K562 (cell line): Measurements from ENCODE around the gene NUBPL. TPM values are rescaled to one million over a fixed set of nuclear protein-coding genes. Genes with fewer than 3 reads are reported as not detected.

Source experiments
- ATAC-seq: fragments of 200-7000 bp; cut with Tn5 transposase; 3 replicates; pipeline ENCODE4 v1.9.1; 2020; ENCODE audit warnings: moderate library complexity
- BruUV-seq: library from RNA; stranded (reverse); fragments of 400-500 nt; replicated peaks from 2 replicates; lab custom pipeline; 2021; lab: Mats Ljungman, UMichigan
- CTCF ChIA-PET: fragments of 300-600 bp; formaldehyde crosslinking; extraction: SDS; loops from one replicate; lab custom pipeline; 2021; ENCODE audit warnings: low intra/inter-chr PET ratio; lab: Yijun Ruan, JAX
- POLR2A ChIA-PET: fragments of 300-600, 350-650 bp; sonication (Branson Sonifier 250); formaldehyde crosslinking; extraction: SDS; loops from one replicate; lab custom pipeline; 2021; ENCODE audit warnings: antibody characterized with exemption, inconsistent platforms; lab: Yijun Ruan, JAX
- DNase-seq, 4 experiments: peaks; one replicate each; pipeline versions ENCODE4 v3.0.0 to v3.0.0-alpha.2; 2011 to 2018; ENCODE audit warnings: low spot score in 3 of 4, mixed read lengths in 3 of 4; ENCODE audit errors: extremely low read depth in 1 of 4
- FAIRE-seq: peaks from 2 replicates; lab custom pipeline; 2011; peaks lifted over from hg19 to GRCh38; lab: Jason Lieb, UNC
- H2AFZ ChIP-seq: 2 replicates; pipeline ENCODE4 v1.6.0; 2011; ENCODE audit warnings: low read depth, low read length, control low read depth, inconsistent platforms
- H3K27ac ChIP-seq: fragments of 200-600 bp; 3 replicates; pipeline ENCODE4 v1.8.0; 2011; ENCODE audit warnings: low read depth, mild to moderate bottlenecking, control low read depth, inconsistent platforms, low read length, moderate library complexity, mixed read lengths; ENCODE audit errors: extremely low read depth
- H3K27me3 ChIP-seq, 2 experiments: fragments of 300-600 bp in 1 of 2; 2 replicates in 1 of 2; 3 replicates in 1 of 2; pipeline versions ENCODE4 v1.6.0 to v1.8.0; 2011; ENCODE audit warnings: inconsistent platforms in 2 of 2, low read length in 2 of 2, mild to moderate bottlenecking in 1 of 2, mixed read lengths in 1 of 2, moderate library complexity in 1 of 2; ENCODE audit not compliant: control insufficient read depth in 2 of 2, insufficient read depth in 2 of 2
- H3K36me3 ChIP-seq: fragments of 300-600 bp; 3 replicates; pipeline ENCODE4 v1.8.0; 2011; ENCODE audit warnings: mild to moderate bottlenecking, low read length, inconsistent platforms; ENCODE audit not compliant: control insufficient read depth, insufficient read depth
- H3K4me1 ChIP-seq, 2 experiments: fragments of 200-600 bp in 1 of 2; replicated peaks in 1 of 2; 2 replicates in 1 of 2; 3 replicates in 1 of 2; pipeline versions ENCODE4 v1.5.1 to v1.8.0; 2011; ENCODE audit warnings: inconsistent platforms in 2 of 2, low read length in 2 of 2, mild to moderate bottlenecking in 1 of 2, mixed read lengths in 1 of 2, moderate library complexity in 1 of 2; ENCODE audit not compliant: control insufficient read depth in 2 of 2, insufficient read depth in 2 of 2
- H3K4me2 ChIP-seq: 2 replicates; pipeline ENCODE4 v1.6.1; 2011; ENCODE audit warnings: low read length, control low read depth, inconsistent platforms, mixed read lengths; ENCODE audit not compliant: insufficient read depth
- H3K4me3 ChIP-seq: fragments of 200-600 bp; sonication (generic), shearing (Covaris generic); 2 replicates; pipeline ENCODE4 v1.5.1; 2016; ENCODE audit warnings: control low read depth, inconsistent platforms
- H3K79me2 ChIP-seq: fragments of 200-600 bp; 3 replicates; pipeline ENCODE4 v1.8.0; 2011; ENCODE audit warnings: low read length, inconsistent platforms; ENCODE audit not compliant: control insufficient read depth, insufficient read depth
- H3K9ac ChIP-seq, 2 experiments: 2 replicates each; pipeline versions ENCODE4 v1.6.0 to v1.6.1; 2011; ENCODE audit warnings: low read depth in 2 of 2, low read length in 2 of 2, control low read depth in 1 of 2, inconsistent platforms in 1 of 2, mild to moderate bottlenecking in 1 of 2, mixed read lengths in 1 of 2; ENCODE audit not compliant: insufficient read depth in 1 of 2
- H3K9me1 ChIP-seq: one replicate; pipeline ENCODE4 v1.6.0; 2011; ENCODE audit warnings: inconsistent platforms, mild to moderate bottlenecking, low read length, moderate library complexity; ENCODE audit not compliant: control insufficient read depth, insufficient read depth
- H3K9me3 ChIP-seq: replicated peaks from 2 replicates; pipeline ENCODE4 v1.5.1; 2011; ENCODE audit warnings: low read depth, low read length, inconsistent platforms; ENCODE audit not compliant: control insufficient read depth, insufficient read depth
- H4K20me1 ChIP-seq: replicated peaks from 2 replicates; pipeline ENCODE4 v1.6.1; 2011; ENCODE audit warnings: low read length, inconsistent platforms, mixed read lengths; ENCODE audit not compliant: control insufficient read depth, insufficient read depth
- CHD2 ChIP-seq: IDR thresholded peaks from 2 replicates; pipeline ENCODE4 v1.6.1; 2011; ENCODE audit warnings: low read depth, low read length
- GATAD2A ChIP-seq: fragments of 450-650 bp; IDR thresholded peaks from 2 replicates; pipeline ENCODE4 v1.6.1; 2017
- SMAD4 ChIP-seq: fragments of 250-450 bp; sonication (Bioruptor Pico); conservative IDR thresholded peaks from 2 replicates; pipeline ENCODE4 v1.8.0; 2021; ENCODE audit warnings: inconsistent platforms, mild to moderate bottlenecking, moderate library complexity
- ZBTB7A ChIP-seq: IDR thresholded peaks from 2 replicates; pipeline ENCODE4 v1.6.1; 2011; ENCODE audit warnings: low read depth, mild to moderate bottlenecking, low read length, moderate library complexity, borderline replicate concordance; ENCODE audit not compliant: control insufficient read depth
- WGBS: fragments of 100-300 bp; shearing (Covaris generic); methylation state at CpG from one replicate; pipeline ENCODE4 v1.1.6; 2016; ENCODE audit warnings: low coverage, mixed read lengths; ENCODE audit not compliant: insufficient coverage; ENCODE audit errors: missing lambda C conversion rate; 5-methylcytosine and 5-hydroxymethylcytosine counted together
- in situ Hi-C: fragments of 300-500 bp; cut with MboI; formaldehyde crosslinking; loops from 4 replicates; pipeline ENCODE4 v1.15.0; 2018; ENCODE audit warnings: inconsistent platforms, mixed read lengths
- intact Hi-C: fragments of 100-400 bp; cut with micrococcal nuclease; formaldehyde crosslinking; loops from 2 replicates; pipeline ENCODE4 v1.14.2; 2022
- polyA plus RNA-seq, 8 experiments: library from polyadenylated mRNA; depleted of rRNA in 4 of 8; stranded (reverse) in 5 of 8; unstranded in 3 of 8; fragments of >200 nt; fragmentation: Nextera tagmentation in 2 of 8; fragmentation: Illumina TruSeq in 1 of 8; extraction: Ambion mirVana in 2 of 8; extraction: Trizol in 1 of 8; gene quantifications; 2 replicates each; pipeline versions ENCODE4 v1.2.1 to v1.2.3, GENCODE V29; 2011 to 2014; ENCODE audit warnings: inconsistent platforms in 1 of 8, missing spikeins in 1 of 8
- total RNA-seq, 7 experiments: library from RNA; depleted of rRNA in 6 of 7; stranded (reverse); fragments of >200 nt in 6 of 7; fragmentation: Illumina TruSeq in 2 of 7; extraction: Trizol in 2 of 7; gene quantifications; 2 replicates each; pipeline versions ENCODE4 v1.2.1 to v1.2.3, GENCODE V29; 2011 to 2021; ENCODE audit warnings: low replicate concordance in 1 of 7
- TF ChIP-seq, protein P1 (sequence below), 2 experiments: fragments of 250-450 bp in 1 of 2; fragments of 450-650 bp in 1 of 2; sonication (Bioruptor Pico) in 1 of 2; IDR thresholded peaks; 2 replicates each; pipeline versions ENCODE4 v1.6.1 to v1.8.0; 2016 to 2021; ENCODE audit warnings: mild to moderate bottlenecking in 2 of 2, moderate library complexity in 2 of 2, missing compliant biosample characterization in 1 of 2, missing genetic modification characterization in 1 of 2

The NUBPL gene
- total and polyA plus RNA-seq, 9 of the 15 experiments (the other 6 are each of a cell fraction or from before 2014, with no cell fraction given), result 3.2 to 8.7 (median 6.1) TPM

DNA sequence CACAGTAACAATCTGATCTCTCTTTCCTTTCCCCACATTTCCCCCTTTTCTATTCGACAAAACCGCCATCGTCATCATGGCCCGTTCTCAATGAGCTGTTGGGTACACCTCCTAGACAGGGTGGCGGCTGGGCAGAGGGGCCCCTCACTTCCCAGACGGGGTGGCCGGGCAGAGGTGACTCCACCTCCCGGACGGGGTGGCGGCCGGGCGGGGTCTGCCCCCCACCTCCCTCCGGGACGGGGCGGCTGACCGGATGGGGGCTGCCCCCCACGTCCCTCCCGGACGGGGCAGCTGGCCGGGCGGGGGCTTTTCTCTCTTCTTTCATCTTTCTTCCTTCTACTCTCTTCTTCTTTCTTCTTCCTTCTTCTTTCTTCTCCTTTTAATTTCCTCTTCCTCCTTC, 1.3 kb upstream of the NUBPL start:
- Histone ChIP-seq H4K20me1 (no peaks in the 10 kb centered on the region), H3K36me3 (no peaks in the 10 kb centered on the region), H3K4me3 (no peak overlapping the region), H3K4me2 (no peak overlapping the region), H3K9me1 (no peaks in the 10 kb centered on the region), H3K4me1 (peaks cover 0 to 2% of the 10 kb centered on the region in 2 experiments; a peak in 1 of 5 replicates), H3K27me3 (no peaks in the 10 kb centered on the region), H3K27ac (no peak overlapping the region), H3K9me3 (no peaks in the 10 kb centered on the region), H3K9ac (no peak overlapping the region)
- no peak for DNase-seq
- FAIRE-seq, result no peak
- POLR2A ChIA-PET, result no interaction called here
- CTCF ChIA-PET, result interaction anchor here (0.6 kb wide), 1 partner anchor 1419 kb away, joined by 4 read pairs; no protein-coding TSS in a partner anchor
- intact Hi-C loops, result no loop called here
- WGBS, result no CpG with 5 or more reads among the region's 21 CpGs
- TF ChIP-seq GATAD2A (no peak), CHD2 (no peak)
- TF ChIP-seq, all 486 proteins: peak for 0
- no TSS peak for BruUV-seq
- peaks cover 4% of the 10 kb centered on the region; the same call in 2 of the 3 replicates for H3K79me2 ChIP-seq
- peak overlapping the region; percentile 97 for H2AFZ ChIP-seq
- in situ Hi-C loops, result no loop called here
- no peak for ATAC-seq

DNA sequence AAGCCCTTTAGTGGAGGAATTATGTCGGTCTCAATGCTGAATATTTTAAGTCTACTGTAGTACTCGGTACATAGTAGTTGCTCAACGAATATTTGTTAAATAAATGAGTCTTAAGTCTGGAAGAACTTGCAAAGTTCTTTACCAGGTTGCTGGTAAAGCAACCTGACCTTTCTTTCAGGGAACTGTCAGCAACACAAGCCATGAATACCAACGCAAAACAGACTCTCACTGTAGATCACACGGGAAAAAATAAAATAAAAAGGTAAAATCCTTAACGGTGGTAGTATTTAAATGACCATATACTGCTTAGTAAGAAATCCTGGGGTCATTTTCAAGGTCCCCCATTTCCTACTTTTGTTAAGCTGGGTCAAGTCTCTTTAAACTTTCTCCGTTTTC, 447 bp upstream of the NUBPL start:
- BruUV-seq, result TSS peak; percentile 79
- in situ Hi-C loops, result no loop called here
- peak overlapping the region in 1 of 2 experiments; percentile 80; a peak in 2 of 4 replicates for H3K9ac ChIP-seq
- no peaks in the 10 kb centered on the region for H3K27me3 ChIP-seq
- ATAC-seq (no peak; the same call in 2 of the 3 replicates), DNase-seq (peak in 3 of 4 experiments; percentile 3 to 4 (median 4)), FAIRE-seq (no peak)
- H3K9me1 ChIP-seq, result no peaks in the 10 kb centered on the region
- ChIA-PET CTCF (interaction anchor here (0.6 kb wide), 1 partner anchor 1418 kb away, joined by 4 read pairs; no protein-coding TSS in a partner anchor), POLR2A (interaction anchor here (0.8 kb wide), 1 partner anchor 140 kb away, joined by 3 read pairs; the partner anchor contains the start of gene HEATR5A)
- H3K4me1 ChIP-seq, result peaks cover 0 to 2% of the 10 kb centered on the region in 2 experiments; a peak in 1 of 5 replicates
- intact Hi-C loops, result no loop called here
- H3K9me3 ChIP-seq, result no peaks in the 10 kb centered on the region
- H3K79me2 ChIP-seq, result peaks cover 4% of the 10 kb centered on the region; the same call in 2 of the 3 replicates
- no peak for TF ChIP-seq ZBTB7A
- TF ChIP-seq, protein P1, sequence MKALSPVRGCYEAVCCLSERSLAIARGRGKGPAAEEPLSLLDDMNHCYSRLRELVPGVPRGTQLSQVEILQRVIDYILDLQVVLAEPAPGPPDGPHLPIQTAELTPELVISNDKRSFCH (CRISPR knock-in tag; IDR thresholded peaks at IDR 0.05), result no peak
- TF ChIP-seq, protein P1 (tag; IDR thresholded peaks at IDR 0.05), result no peak
- 0 out of 2 replicates have a peak, but pooled peaks have one; percentile 7 for TF ChIP-seq SMAD4 (CRISPR knock-in tag)
- H3K27ac ChIP-seq, result peak overlapping the region; percentile 79
- H3K4me2 ChIP-seq, result peak overlapping the region; percentile 91
- no peaks in the 10 kb centered on the region for H3K36me3 ChIP-seq
- 20% methylated on average over 7 of the region's 7 CpGs for WGBS
- peak overlapping the region; percentile 97 for H2AFZ ChIP-seq
- H4K20me1 ChIP-seq, result no peaks in the 10 kb centered on the region
- H3K4me3 ChIP-seq, result peak overlapping the region; percentile 76
